Glutamatergic neuron (in vitro differentiated cells): ENCODE results near the gene MBTPS2. TPM values are rescaled to one million over a fixed set of nuclear protein-coding genes. Genes with fewer than 3 reads are reported as not detected.

Source experiments
- DNase-seq: peaks from one replicate; pipeline ENCODE4 v3.0.0; 2022
- H3K27ac Mint-ChIP-seq: one replicate; pipeline ENCODE4 v1.8.0; 2020; ENCODE audit warnings: mild to moderate bottlenecking, mixed read lengths, inconsistent platforms; ENCODE audit not compliant: unreplicated experiment
- H3K27me3 Mint-ChIP-seq: one replicate; pipeline ENCODE4 v1.8.0; 2020; ENCODE audit warnings: mild to moderate bottlenecking, moderate library complexity, mixed read lengths, inconsistent platforms; ENCODE audit not compliant: unreplicated experiment
- H3K36me3 Mint-ChIP-seq: one replicate; pipeline ENCODE4 v1.8.0; 2020; ENCODE audit warnings: mild to moderate bottlenecking, mixed read lengths, inconsistent platforms; ENCODE audit not compliant: unreplicated experiment
- H3K4me1 Mint-ChIP-seq: one replicate; pipeline ENCODE4 v1.8.0; 2020; ENCODE audit warnings: mild to moderate bottlenecking, low read depth, mixed read lengths, inconsistent platforms; ENCODE audit not compliant: unreplicated experiment
- H3K4me3 Mint-ChIP-seq: one replicate; pipeline ENCODE4 v1.8.0; 2020; ENCODE audit warnings: mild to moderate bottlenecking, mixed read lengths, inconsistent platforms; ENCODE audit not compliant: unreplicated experiment
- H3K9me3 Mint-ChIP-seq: one replicate; pipeline ENCODE4 v1.8.0; 2020; ENCODE audit warnings: mild to moderate bottlenecking, moderate library complexity, mixed read lengths, inconsistent platforms; ENCODE audit not compliant: unreplicated experiment
- CTCF ChIP-seq: fragments of 200-600 bp; sonication (generic); IDR thresholded peaks from one replicate; pipeline ENCODE4 v1.5.0; 2021; ENCODE audit not compliant: partially characterized antibody, unreplicated experiment
- total RNA-seq: library from RNA; stranded (reverse); fragmentation: NEBNext Ultra II Directional; extraction: Animal tissue kit (Norgen Biotek cat#: 25700); gene quantifications from one replicate; pipeline ENCODE4 v1.2.1, GENCODE V29; 2021; ENCODE audit not compliant: unreplicated experiment

Gene MBTPS2
- total RNA-seq, 1 donor from 2014 or later = 22.3 TPM

- H3K27me3 Mint-ChIP-seq = peaks cover 3% of the 10 kb centered on the region
- no peak overlapping the region for H3K4me3 Mint-ChIP-seq
- H3K9me3 Mint-ChIP-seq = peaks cover under 1% of the 10 kb centered on the region
- TF ChIP-seq CTCF = no peak
- no peaks in the 10 kb centered on the region for H3K36me3 Mint-ChIP-seq
- DNase-seq = no peak
- H3K27ac Mint-ChIP-seq = no peak overlapping the region
- H3K4me1 Mint-ChIP-seq = no peaks in the 10 kb centered on the region
Observed at GRCh38 chrX:21934414-21934813, 95.0 kb downstream of the MBTPS2 start.

Other genes starting within 250 kb of the MBTPS2 start
- 0.15 TPM for gene KLHL34, start 181.3 kb upstream of the MBTPS2 start, total RNA-seq
- not detected for gene SMPX, start 81.5 kb upstream of the MBTPS2 start, total RNA-seq
- gene YY2, start 16.4 kb downstream of the MBTPS2 start, total RNA-seq = 1.1 TPM
- 96.5 TPM for gene SMS, start 101.1 kb downstream of the MBTPS2 start, total RNA-seq
- 0.17 TPM for gene PHEX, start 192.7 kb downstream of the MBTPS2 start, total RNA-seq